NCI-H2227 treated with DMSO at 0.1 percent for 48 hours (cell line): ENCODE data around the gene CCDC81.

Experiments used
- DNase-seq: peaks from one replicate; lab custom pipeline; 2025; lab: John Stamatoyannopoulos, UW

The CCDC81 gene

GRCh38 chr11:86464509-86465221 is 90.0 kb downstream of the CCDC81 start:
- DNase-seq = no peak

- no peak for DNase-seq
Measured at GRCh38 chr11:86468169-86468568, 93.5 kb downstream of the CCDC81 start.

- no peak for DNase-seq
Measured at GRCh38 chr11:86469491-86470388, 95.1 kb downstream of the CCDC81 start.
